22Rv1 (cell line): ENCODE data around the gene MMP23B.
"Not testable (repeated sequence)": the region's sequence is repeated elsewhere in the genome, so short reads cannot be mapped to it uniquely, and the experiment has no call there.

Experiments
- CTCF ChIP-seq: fragments of 450-650 bp; IDR thresholded peaks from 2 replicates; pipeline ENCODE4 v1.5.1; 2017; ENCODE audit warnings: mild to moderate bottlenecking
- ZFX ChIP-seq: fragments of 450-650 bp; IDR thresholded peaks from 2 replicates; pipeline ENCODE4 v1.6.1; 2017; ENCODE audit warnings: antibody characterized with exemption, borderline replicate concordance

- not testable (repeated sequence) for TF ChIP-seq CTCF, ZFX
These were observed 14.4 kb downstream of the MMP23B start for GRCh38 chr1:1646326-1646725.
